Stimulated activated CD8-positive, alpha-beta memory T cell treated with anti-CD3 and anti-CD28 coated beads, Interleukin-15, amount 100 ng/mL, for 24 hours (primary cell): ENCODE results near the gene KLF11.
A peak's percentile ranks its signal among the peaks of the same experiment; 100 is the strongest.
"Not testable (repeated sequence)": the region's sequence is repeated elsewhere in the genome, so short reads cannot be mapped to it uniquely, and the experiment has no call there.

ENCODE experiments used
- DNase-seq: peaks from one replicate; pipeline ENCODE4 v3.0.0-alpha.2; 2020; ENCODE audit warnings: low read depth

Gene KLF11

DNA sequence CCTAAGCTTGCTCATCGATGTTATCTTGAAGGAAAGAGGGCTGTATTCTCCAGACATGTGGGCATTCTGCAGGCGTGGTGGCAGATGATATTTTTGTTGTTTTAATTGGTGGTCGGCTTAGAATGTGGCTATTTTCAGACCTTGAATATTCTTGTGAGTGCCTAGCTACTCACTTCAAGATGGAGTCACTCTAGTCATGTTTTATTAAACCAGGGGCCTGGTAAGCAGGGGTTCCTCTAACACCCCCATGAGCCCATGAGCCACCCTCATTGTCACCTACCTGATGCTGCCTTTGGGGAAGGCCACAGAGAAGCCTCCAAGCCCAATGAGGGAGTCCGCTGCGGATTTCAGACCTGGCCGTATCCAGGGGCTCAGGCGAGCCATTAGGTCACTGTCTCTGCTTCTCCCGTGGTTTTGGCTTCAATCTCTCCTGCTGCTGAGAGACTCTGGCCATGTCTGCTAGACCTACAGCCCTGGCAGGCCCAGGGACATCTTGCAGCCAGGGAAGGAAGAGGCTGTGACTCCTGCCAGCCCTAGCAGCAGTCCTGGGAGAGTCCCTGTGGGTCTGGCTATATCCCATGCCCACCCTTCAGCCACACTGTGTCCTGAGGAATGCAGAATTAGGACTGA, 16.3 kb upstream of the KLF11 start:
- DNase-seq = no peak

DNA sequence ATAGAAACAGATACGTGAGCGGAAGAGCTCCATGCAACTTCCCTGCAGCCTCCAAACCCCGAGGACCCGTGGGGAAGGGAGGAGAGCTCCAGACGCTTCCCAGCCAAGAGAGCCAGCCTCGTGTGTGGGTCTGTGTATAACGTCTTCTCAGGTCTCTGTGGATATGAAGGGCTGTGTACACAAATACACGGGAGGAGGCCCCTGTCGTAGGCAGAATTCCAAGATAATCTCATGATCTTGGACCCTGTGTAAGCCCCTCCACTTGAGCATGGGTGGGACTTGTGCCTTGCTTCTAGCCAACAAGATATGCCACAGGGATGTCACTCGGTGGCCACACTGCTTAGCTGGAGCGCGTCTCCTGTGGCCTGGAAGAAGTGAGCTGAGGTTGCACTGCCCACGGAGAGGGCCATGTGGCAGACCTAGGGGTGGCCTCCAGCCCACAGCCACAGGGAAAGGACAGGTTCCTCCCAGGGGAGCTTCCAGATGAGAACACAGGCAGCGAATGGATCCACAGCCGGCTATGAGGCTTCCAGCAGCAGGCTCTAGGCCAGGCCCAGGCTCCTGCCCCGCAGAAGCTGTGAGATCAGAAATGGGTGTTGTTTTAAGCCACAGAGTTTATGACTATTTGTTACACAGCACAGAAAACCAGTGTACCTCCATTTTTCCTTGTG, 15.6 kb upstream of the KLF11 start:
- DNase-seq = no peak

DNA sequence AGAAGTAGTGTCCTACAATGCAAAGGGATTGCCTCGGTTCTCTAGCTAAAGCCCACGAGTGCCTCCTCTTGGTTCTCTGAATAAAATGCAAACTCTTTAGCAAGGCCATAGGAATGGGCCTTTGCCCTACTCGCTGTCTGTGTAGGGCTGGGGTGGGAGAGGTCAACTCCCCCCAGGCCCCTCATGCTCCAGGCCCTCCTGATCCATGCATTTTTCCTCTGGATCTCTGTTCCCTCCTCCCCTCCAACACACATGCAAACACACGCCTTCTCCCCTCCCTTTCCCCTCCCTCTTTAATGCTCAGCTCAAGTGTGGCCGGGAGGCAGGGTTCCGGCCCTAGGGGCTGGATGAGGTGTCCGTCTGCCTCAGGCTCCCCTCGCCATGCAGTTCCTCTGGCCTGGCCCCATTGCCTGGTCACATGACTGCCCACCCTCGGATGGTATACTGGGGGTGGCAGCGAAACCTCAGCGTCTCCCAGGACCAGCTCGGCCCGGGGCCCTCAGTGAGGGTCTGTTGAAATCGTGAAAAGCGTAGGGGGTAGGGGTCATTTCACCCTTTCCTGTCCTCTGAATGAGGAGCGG, 14.9 kb upstream of the KLF11 start:
- DNase-seq = no peak

DNA sequence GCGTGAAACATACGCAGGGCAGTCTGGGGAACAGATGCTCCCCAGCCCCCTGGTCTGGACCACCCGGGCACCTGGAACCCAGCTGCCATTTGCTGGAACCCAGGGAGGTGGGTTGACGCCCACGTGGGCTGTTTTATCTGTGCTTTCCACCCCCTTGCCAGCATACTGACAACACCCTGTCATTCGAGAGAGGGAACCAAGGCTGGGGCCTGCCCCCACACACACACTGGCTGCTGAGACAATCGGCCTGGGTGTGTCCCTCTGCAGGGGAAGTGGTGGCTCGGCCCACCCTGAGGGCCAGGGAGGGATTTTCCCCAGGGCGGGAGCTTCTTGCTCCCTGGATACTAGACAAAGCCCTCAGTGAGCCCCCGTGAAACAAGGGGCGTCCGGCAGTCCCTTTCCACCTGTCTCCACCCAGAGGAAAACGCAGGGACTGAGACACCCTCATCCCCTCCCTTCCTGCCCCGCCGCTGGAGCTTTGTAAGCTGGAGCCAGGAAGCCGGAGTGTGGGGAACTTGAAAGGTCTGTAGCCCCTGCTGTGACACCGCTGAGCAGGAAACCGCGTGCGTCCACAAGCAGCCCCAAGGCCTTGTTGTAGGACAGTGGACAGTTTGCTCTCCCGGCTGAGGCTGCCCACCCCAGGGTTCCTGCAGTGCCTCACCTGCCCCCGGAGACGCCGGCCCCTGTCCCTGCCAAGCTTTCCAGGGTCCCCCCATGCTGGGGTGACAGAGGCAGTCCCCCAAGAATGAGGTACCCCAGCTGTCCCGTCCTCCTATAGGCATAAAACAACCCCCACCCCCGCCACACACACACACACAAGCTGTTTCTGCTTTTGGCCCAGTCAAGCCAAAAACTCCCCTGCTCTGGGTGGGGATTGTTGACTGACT, 14.1 kb upstream of the KLF11 start:
- DNase-seq = peak; percentile 28

DNA sequence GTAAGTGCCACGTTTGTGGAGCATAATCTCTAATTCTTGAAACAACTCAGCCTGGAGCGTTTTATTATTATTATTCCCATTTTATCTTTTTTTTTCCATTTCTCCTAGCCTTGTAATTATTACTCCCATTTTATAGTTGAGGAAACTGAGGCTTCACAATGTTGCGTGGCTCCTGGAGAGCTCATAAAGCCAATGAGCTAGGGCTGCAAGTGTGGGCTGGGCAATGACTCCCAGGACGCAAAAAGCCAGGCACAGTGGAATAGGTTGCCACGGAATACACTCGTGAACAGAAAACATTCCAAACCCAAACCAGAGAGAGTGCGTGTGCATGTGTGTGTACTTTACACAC, 13.5 kb upstream of the KLF11 start:
- no peak for DNase-seq

DNA sequence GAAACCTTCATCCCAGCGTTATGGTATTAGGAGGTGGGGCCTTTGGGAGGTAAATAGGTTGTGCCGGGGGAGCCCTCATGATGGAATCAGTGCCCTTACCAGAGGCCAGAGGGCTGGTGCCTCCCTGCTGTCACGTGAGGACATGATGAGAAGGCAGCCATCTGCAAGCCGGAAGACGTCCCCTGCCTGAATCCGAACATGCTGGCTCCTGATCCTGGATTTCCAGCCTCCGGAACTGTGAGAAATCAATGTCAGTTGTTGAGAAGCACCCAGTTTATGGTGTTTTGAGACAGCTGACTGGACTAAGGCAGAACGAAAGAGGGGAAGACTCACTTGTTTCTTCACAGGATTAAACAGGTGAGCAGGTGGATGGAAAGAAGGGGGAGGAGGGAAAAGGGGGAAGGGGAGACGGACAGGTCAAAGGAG, 13.0 kb upstream of the KLF11 start:
- no peak for DNase-seq

DNA sequence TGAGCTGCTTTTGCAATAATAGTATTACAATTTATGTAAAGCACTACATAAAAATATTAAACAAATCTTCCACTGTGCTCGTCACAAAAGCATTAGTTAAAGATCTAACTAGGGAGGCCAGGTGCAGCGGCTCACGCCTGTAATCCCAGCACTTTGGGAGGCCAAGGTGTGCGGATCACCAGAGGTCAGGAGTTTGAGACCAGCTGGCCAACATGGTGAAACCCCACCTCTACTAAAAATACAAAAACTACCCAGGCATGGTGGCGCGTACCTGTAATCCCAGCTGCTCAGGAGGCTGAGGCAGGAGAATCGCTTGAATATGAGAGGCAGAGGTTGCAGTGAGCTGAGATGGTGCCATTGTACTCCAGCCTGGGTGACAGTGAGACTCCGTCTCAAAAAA, 12.6 kb upstream of the KLF11 start:
- not testable (repeated sequence) for DNase-seq

DNA sequence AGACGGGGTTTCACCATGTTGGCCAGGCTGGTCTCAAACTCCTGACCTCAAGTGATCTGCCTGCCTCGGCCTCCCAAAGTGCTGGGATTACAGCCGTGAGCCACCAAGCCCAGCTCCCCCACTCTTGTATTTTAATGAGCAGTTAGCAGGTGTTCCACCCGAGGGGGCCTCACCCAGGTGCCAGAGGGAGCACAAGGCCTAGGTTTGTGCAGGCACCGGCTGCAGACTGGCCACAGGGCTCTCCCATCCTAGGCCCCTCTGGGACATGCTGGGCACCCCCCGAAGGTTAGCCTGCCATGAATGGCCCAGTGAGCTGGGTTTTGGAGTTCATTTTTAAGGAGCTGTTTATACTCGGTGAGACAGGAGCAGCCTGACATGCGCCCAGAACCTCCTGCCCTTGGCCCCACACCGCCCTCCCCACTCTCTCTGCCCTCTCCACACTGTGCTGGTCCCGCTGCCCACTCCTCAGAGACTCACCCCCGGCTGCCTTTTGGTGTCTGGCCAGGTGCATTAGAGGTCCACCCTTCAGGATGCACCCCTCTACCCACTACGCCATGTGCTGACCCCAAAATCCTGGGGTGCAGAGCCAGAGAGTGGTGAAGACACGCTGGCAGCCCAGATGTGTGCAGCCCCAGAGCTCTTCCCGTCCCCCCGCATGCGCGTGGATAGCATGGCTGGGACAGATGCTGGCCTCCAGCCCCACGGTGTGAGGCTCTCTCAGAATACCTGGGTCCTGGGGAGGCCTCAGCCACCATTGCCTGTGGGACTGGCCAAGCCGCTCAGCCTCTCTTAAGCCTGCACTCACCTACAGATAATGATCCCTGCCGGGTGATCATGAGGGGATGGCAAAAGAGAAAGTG, 11.2 kb upstream of the KLF11 start:
- DNase-seq = no peak

DNA sequence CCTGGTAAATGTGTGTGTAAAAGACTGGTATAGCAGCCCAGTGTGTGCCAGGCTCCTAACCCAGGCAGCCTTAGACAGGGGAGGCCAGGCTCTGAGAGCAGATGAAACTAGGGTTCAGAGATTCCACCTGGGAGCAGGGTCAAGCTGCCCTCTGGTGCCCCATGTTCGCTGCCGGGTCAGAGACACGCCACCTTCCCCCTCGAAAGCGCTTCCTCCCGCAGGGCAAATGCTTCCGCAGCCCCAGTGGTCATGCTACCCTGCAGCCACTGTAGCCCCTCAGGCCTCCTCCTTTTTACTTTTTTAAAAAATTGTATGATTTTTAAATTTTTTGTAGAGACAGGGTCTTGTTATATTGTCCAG, 10.6 kb upstream of the KLF11 start:
- DNase-seq = no peak

DNA sequence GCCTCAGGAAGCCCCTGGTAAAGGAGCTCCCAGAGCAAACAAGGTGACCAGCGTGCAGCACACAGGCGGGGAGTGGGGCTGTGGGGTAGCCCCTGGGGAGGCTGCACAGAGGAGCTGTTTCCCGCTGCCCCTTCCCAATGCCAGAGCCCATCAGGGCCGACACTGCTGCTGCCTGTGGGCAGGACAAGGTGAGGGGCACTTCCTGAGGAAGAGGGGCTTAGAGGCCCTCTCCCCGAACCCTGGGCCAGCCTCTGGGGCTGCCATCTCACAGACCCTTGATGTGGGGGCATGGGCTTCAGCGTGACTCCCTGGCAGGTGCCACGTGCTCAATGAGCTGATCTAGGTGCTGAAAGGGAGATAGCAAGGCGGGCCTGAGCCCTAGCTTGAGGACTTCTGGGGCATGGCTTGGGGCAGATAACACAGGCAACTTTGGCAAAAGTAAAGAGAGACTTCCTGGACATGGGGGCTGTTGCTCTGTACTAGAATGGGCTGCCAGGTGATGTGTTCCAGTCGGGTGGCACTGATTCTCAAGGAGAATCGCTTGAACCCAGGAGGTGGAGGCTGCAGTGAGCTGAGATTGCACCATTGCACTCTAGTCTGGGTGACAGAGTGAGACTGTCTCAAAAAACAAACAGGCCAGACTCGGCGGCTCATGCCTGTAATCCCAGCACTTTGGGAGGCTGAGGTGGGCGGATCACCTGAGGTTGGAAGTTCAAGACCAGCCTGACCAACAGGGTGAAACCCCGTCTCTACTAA, 9.9 kb upstream of the KLF11 start:
- DNase-seq = no peak

DNA sequence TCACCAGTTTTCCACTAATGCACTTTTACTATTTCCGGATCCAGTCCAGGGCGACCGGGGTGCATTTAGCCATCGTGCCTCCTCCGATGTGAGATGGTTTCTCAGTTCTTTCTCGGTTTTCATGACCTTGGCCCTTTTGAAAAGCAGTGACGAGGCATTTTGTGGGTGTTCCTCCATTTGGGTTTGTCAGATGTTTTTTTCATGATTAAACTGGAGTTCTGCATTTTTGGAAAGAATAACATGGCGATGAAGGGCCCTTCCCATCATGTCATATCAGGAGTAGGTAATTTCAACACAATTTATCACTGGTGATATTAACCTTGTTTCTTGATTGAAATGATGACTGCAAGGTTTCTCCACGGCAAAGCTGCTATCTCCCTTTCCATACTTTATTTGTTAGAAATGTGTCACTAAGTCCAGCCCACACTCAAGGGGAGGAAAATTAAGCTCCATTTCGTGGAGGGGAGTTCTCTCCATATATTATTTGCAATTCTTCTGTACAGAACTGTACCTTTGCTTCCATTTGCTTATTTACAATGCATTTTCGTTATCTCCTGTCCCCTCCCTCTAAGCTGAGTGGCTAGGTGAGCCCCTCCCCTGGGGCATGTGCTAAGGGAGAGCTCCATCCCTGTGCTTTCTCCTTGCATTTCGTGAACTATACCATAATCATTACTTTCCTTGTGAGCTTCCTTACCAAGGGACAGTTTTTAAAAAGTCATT, 8.9 kb upstream of the KLF11 start:
- DNase-seq = no peak

DNA sequence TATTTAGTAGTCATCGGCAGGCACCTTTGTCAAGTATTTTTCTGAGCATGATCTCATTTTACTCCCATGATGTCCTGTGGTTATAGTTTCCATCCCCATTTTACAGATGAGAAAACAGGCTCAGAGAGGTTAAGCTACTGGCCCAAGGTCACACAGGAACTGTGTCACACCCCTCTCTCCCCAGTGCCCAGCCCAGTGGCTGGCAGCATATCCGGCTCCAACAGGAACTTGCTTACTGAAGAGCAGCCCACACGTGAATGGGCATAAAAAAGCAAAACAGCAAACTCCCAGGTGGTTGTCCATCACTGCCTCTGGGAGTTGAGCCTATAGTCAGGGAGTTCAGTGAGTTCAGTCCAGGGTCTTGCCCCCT, 8.3 kb upstream of the KLF11 start:
- no peak for DNase-seq

DNA sequence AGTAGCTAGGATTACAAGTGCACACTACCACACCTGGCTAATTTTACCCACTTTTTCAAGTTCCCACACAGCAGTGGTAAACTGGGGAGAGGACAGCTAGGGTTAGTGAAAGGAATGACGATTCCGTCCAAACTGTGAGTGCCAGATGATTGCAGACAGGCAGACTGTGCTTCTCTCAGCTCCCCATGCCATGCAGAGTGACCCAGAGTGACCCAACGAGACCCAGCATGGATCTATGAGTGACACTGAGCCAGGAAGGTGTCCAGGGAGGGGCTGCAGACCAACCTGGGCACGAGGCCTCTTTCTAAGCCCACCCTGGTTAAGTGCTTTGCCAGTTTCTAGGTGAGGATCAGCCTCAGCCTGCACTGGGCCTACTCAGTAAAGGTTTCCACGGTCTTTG, 7.7 kb upstream of the KLF11 start:
- no peak for DNase-seq

DNA sequence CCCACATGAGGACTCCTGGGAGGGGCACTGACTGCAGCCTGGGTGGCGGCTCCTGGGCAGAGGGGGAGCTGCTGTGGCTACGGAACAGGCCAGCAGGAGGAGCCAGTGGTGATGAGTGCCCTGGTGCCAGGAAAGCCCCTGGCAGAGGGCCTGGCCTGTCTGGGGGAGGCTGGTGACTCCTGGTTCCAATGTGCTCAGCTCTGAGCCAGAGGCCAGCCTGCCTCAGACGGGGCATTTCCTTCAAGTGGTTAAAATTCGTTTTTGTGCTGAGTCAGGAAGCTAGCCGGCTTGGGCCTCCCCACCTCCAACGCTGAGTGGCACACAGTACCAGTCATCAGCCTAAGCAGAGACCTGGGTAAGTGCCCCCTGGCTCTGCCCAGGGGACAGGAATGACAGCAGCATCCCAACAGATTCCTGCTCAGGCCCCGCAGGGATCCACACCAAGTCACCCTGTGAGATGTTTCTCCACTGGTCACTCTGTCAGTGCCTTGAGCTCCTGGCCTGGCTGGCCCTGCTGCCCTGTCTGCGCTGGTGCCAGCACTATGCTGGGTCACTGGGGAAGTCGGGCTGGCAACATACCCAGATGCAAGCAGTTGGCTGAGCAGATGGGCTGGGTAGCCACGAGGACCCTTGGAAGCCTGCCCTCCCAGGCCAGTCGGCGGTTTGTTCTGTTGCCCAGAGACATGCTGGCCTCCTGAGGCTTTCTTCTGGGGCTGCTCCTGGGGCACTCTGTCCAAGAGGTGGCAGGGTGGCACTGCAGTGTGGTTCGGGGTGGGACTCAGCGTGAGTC, 7.1 kb upstream of the KLF11 start:
- no peak for DNase-seq

DNA sequence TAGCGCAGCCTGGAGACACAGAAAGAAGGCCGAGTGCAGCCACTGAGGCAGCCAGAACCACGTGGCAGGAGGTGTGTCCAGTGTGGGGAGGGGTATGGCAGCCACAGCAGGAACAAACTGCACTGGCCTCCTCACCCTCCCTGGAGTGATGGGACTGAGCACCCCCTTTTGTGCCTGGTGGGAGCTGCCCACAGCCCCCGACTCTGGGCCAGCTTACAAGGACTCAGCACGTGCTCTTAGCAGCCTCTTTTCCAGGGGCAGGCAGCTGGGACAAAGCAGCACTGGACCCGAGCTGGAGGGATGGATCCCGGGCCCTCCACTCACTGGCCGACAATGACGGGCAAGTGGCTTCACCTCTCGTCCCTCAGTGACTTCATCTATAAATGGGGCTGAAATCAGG, 5.2 kb upstream of the KLF11 start:
- DNase-seq = no peak

DNA sequence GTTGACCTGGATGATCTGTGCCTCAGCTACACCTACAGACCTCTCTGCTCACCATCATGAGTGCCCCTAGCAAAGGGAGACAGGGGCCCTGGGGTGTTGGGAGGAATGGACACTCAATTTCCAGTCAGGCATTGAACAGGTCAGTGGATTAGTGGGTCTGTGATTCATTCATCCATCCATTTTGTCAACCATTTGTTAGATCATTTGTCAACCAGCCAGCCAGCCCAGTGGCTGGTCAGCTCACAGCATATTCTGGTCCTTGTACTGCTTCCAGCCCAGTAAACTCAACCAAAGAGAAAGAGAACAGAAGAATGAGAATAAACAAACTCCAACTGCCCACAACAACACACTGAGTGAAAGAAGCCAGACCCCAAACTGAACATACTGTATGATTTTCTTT, 4.6 kb upstream of the KLF11 start:
- DNase-seq = no peak

DNA sequence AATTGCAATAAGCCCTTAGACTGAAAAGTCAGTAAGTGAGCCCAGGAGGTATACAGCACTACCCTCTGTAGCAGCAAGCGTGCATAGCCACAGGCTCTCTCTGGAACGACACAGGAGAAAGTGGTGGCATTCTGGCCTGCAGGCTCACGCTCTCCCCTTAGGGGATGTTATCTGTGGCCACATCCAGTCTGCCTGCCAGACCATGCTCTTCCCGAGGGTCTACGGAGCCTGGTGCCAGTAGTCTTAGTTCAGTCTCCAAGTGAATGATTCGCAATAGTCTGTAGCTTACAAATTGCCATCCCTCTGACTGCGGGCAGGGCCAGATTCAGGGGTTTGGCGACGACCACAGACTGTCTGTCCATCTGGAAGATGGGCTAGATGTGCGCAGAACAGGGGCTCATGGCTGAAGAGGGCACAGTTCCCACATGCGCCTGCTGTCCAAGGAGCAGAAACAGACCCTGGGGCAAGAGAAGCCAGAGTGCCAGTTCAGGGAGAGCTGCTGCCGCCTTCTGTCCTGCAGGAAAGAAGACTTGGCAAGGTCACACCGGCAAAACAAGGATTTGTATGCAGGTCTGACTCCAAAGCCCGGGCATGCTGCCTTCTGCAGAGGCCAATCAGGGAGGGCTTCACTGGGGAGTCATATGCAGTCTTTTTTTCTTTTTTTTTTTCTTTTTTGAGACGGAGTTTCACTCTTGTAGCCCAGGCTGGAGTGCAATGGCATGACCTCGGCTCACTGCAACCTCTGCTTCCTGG, 3.5 kb upstream of the KLF11 start:
- no peak for DNase-seq

DNA sequence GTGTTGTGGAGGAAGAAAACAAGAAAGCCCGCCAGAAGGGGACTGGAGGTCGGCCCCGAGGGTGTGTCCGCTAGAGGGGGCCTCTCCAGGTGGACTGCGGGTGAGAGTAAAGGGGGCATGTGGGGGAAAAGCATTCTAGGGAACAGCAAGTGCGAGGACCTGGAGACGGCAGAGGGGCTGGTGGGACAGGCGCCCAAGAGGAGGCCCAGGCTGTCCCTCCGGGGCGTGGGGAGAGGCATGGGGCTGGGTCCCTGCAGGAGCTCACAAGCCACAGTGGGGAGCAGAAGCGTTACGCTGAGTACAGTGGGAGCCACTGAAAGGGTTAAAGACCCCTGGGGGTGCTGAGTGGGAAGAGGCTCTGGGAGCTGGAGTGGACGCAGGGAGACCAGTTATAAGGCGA, 1.6 kb upstream of the KLF11 start:
- no peak for DNase-seq
